Measurements from ENCODE around the gene PRDM11.
"Not testable (repeated sequence)": the region's sequence is repeated elsewhere in the genome, so short reads cannot be mapped to it uniquely, and the experiment has no call there.

The PRDM11 gene

DNA sequence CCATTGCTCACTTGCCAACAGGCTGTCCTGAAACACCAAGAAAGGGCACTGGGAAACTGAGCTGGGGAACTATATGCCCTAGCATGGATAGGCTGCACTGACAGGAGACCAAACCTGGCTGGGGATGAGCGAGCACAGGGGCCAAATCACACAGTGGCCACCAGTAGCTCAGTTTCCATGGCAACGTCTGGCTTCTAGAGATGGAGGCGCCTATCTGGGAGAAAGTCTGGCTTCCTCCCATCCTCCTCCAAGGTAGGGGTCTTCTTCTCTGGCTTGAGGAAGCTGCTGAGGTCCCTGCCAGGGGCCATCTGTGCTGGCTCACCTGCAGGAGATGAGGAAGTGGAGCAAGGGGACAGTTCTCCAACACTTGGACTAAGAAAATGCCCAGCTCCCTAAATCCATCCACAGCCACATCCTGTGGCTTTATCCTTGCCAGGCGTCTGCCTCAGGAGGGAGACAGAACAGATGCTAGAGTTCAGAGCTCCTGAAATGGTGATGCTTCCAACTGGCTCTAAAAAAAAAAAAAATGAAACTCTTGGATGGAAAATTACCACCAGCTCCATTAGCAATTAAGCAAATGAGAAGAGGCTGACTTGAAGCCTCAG lies 91.4 kb downstream of the PRDM11 start:
- no peak for DNase-seq

DNA sequence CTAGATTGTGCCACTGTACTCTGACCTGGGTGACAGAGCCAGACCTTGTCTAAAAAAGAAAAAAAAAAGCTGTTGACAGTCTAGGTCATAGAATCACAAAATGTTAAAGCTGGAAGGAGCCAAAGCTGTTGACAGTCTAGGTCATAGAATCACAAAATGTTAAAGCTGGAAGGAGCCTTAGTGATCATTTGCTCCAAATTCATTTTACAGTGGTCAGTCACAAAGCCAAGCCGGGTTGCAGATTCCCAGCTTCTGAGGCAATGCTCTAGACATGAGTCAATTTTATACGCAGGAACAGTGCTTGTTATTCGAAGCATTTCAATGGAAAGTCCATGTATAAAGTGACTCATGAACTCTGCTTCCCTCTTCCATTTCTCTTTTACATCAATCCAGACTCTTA lies 92.3 kb downstream of the PRDM11 start:
- no peak for DNase-seq

DNA sequence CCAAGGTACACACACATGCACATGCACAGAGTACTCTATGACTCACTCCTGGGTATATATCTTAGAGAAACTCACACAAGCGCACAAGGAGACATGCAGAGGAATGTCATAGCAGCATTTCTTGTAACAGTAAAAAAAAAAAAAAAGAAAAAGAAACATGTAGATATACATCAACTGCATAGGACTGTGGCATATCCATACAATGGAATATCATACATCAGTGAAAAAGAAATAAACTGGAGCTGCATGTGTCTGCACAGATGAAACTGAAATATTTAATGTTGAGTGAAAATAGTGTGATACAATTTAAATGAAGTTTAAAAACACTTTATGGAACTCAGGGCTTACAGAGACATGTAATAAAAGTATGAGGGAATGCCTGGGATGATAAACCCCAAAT lies 93.3 kb downstream of the PRDM11 start:
- DNase-seq: no peak

DNA sequence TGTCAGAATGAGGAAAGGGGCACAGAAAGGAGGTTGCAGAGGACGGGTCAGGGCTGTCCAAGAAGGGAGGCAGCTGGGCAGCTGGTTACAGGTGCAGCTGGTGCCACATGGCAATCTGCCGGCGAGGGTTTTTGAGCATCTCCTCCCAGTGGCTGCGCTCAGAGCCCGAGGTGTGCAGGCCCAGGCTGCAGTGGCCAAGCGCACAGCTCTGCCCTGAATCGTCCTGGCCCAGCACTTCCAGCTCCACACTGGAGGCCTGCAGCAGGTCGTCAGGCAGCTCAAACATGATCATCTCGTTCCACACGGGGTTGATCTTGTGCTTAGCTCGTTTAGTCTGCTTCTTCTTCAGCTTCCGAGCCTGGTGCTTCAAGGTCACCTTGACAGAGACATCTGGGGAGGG lies 97.5 kb downstream of the PRDM11 start:
- DNase-seq: no peak

DNA sequence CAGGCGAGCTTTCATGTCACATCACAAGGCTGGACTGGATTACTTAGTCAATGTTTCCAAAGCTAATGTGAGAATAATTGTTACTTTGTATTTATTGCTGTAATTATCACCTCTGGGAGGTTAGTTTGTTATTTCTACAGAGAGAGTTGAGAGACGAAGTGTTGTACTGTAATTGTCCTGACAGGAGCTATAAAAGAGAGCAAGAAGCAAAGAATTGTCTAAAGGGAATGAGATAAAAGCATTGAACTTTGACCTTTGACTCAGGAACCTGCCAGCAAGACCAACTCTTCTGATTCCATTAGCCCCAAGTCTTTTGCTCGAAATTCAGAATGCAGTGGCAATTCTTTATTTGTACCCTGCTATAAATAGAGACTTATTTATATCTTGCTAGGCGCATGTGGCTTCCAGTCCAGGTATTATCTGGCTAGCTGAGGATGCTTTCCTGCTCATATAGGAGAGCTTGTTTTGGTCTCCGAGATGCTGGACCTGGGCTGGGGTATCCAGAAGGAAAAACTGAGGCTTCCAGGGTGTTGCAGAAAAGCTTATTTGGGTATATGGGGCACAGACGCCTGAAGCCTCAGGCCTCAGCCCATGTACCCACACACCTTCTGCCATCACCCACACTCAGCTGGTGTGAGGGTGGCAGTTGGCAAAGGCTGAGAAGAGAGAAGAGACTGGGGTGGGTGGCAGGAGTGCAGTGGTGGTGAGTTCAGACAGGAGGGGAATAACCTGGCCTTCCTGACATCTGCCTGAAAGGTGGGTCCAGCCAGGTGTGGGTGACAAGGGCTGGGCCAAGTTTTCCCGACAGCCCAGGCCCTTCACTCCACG lies 99.0 kb downstream of the PRDM11 start:
- no peak for DNase-seq

GRCh38 chr11:45246241-45246640 lies 99.8 kb downstream of the PRDM11 start:
- no peak for DNase-seq

GRCh38 chr11:45247433-45247832 lies 101.0 kb downstream of the PRDM11 start:
- DNase-seq: no peak

- no peak for DNase-seq
Observed at GRCh38 chr11:45248501-45249011, 102.1 kb downstream of the PRDM11 start.

- DNase-seq: not testable (repeated sequence)
Observed at GRCh38 chr11:45249372-45249771, 102.9 kb downstream of the PRDM11 start.

DNA sequence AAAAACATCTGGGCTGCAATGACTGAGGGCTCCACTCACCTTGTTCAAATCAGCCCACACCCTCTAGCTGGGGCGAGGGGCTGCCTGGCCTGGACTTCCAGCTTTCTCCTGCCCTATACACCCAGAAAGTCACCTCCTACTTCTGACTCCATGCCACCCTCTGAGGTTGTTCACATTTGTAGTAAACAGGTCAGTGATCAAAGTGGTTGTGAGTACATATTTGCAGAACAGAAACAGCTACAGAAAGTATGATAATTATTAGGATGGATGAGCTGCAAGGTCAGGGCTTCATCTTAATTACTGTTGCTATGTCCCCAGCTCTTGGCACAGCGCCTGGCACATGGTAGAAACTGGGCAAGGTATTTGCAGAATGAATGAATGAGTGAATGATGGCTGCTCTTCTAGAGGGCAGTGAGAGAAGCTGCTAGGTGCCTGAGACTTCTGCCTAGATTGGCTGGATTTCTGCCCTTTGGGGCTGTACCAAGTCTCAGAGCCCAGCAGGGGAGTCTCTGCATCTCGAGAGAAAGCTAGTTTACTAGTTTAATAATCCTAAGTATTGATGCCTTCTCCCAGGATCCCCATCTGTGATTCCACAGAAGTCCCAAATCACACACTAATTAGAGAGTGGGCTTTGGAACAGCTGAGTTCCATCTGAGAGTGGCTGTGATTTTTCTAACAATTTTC lies 103.7 kb downstream of the PRDM11 start:
- no peak for DNase-seq

GRCh38 chr11:45252134-45252856 lies 105.9 kb downstream of the PRDM11 start:
- peak; percentile 39 for DNase-seq

- DNase-seq: no peak
Observed at GRCh38 chr11:45252877-45253276, 106.4 kb downstream of the PRDM11 start.

GRCh38 chr11:45253640-45254039 lies 107.2 kb downstream of the PRDM11 start:
- no peak for DNase-seq

- no peak for DNase-seq
Observed at GRCh38 chr11:45254070-45254469, 107.6 kb downstream of the PRDM11 start.

GRCh38 chr11:45258982-45259530 lies 112.6 kb downstream of the PRDM11 start:
- no peak for DNase-seq

DNA sequence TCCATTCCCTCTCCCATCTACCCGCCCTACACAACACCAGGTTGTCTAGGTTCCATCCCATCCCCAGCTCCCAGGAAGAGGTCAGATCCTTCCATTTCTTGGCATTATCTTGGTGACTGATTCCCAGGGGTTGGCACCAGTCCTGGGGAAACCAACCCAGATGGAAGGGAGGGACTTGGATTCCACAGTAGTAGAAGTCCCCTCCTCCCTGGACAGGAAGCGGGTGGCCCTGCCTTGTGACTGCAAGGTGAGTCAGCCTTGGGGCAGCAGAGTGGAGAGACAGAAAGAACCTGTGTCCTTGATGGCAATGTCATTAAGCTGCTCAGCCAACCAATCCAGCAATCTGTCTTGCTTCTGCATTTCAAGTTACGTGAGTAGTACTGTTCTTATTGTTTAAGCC lies 113.2 kb downstream of the PRDM11 start:
- DNase-seq: no peak

DNA sequence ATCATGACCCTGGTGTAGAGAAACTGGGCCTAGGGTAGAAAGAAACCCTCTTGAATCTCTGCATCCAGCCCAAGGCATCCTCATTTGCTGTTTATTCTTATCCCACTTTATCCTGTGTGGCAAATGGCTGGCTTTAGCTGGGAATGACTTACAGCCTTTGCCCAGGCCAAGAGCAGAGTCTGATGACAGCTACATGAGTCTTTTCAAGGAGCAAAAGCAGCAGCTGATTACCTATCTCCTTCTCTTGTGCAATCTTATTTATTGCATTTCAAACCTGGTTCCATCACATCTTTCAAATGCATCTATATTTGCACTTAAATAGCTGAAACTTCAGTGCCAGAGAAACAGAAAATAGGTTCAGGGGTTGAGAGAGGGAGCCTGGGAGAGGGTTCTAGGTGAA lies 113.6 kb downstream of the PRDM11 start:
- DNase-seq: no peak

GRCh38 chr11:45262900-45263299 lies 116.5 kb downstream of the PRDM11 start:
- DNase-seq: no peak

DNA sequence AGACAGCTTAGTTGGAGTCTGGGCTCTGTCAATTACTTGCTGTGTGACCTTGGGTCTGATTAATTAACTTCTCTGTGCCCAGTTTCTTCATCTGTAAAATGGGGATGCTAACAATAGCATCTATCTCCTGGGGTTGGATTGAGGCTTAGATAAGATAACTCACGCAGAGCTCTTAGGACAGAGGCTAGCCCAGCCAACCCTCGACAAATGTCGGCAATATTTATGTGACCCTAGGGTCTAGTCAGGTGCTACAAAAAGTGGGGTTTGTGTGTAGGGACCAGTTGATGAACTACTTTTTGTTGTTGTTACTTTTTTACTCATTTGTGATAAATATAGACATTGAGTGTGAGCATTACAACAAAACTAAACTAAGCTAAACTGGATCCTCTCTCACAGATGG lies 117.3 kb downstream of the PRDM11 start:
- DNase-seq: no peak

- no peak for DNase-seq
Observed at GRCh38 chr11:45264839-45265515, 118.5 kb downstream of the PRDM11 start.

DNA sequence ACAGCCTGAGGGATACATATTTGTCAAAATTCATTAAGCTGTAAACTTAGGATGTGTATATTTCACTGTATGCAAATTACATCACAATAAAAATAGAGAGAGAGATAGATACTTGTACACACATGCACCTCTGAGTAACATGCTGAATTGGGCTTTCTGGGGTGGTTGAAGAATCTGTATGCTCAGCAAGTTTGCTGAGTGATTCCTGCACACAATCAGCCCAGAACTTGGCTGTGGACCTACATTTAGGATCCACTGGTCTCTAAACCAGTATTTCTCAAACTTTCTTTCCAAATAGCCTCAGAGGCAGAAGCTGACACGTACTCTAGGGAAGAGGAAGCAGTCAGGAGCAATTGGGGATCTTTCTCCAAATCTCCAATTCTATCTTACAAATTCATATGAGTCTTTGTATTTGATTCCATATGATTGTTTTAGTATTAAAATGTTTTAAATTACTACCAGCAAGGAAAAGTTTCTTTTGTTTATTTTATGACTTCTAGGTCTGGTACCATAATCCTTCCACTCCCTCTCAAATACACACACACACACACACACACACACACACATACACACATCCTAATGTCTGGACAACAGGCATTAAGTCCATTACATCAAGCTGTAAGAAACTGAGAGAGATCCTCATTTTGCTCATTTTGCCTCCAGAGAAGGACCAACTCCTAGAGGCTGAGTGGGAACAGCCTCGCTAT lies 119.7 kb downstream of the PRDM11 start:
- no peak for DNase-seq

DNA sequence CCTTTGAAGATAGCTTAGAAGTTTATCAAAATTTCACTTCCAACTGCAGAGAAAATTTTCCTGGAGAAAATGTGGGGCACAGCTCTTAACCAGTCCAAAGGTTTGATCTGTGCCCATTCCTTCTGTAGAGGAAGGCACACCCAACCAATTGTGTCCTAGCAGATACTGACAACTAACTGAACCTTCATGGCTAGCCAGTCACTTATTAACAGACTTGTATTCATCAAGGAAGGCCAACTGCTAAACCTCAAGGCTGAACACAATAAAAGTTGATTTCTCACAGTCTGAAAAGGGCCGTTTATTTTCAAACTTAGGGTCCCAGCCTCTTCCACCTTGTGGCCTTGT lies 120.2 kb downstream of the PRDM11 start:
- no peak for DNase-seq

All from activated CD4-positive, alpha-beta T cell treated with anti-CD3 and anti-CD28 coated beads, Interleukin-2, amount 50 U/mL, for 16 hours (primary cell).